ENCODE measurements around the gene SORBS2.

The SORBS2 gene

DNA sequence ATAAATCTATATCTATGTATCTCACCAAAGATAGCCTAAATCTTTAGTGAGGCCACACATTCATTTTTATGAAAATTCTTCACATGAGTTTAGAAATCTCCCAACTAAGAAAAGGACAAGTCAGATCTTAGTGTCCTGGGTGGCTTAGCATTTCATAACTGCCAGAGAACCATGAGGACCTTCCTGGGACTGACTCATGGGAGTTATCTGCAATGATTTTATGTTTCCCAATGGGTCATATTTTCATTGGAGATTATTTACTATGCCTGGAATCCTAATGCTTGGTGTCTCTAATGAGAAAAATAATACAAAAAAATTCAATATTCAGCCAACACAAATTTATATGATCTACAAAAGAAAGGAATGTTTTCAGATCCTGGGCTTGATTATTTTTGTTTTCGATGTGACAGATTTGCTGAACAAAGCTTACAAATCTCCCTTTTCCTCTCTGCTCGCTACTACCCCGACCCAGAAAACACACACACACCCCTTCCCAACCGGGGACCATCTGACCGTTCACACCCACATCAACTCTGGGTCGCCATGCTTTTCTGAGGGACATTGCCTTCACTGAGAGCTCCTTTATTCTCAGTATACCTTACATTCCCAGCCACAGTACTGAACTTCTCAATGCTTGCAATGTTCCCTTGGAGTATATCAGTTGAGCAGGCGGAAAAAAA is 40.1 kb downstream of the SORBS2 start:
- DNase-seq = no peak

DNA sequence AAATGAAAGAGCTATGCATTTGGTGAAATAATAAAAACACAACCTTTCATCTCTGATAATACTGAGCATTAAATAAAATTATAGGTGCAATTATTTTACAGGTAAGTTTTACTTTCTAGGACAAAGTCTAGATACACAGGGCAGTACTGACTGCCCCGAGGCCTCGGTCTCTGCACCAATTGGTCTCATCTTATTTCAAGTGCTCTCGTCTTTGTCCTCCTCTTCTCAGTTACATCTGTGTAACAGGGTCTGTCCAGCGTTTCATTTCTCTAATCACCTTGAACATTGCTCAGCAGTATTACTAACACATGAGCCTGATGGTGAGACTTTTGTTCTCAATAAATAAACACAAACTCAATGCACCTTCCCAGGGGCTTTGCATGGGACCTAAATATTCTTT is 44.5 kb downstream of the SORBS2 start:
- DNase-seq = no peak

DNA sequence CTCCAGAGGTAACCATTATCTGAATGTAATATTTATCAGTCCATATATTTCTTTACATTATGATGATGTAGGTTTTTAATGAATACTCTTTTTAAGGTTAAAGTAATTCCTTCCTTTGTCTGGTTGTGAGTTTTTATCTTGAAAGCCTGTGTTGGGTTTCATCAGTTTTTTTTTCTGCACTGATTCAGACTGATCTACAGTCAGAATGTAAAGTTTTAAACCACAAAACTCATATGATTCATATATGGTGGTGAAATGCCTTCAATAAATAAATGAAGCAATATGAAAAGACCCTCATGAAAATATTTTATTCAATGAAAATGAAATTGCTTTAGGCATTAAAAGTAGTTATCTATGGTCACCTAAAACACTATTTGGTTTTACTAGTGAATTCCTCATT is 47.1 kb downstream of the SORBS2 start:
- no peak for DNase-seq

DNA sequence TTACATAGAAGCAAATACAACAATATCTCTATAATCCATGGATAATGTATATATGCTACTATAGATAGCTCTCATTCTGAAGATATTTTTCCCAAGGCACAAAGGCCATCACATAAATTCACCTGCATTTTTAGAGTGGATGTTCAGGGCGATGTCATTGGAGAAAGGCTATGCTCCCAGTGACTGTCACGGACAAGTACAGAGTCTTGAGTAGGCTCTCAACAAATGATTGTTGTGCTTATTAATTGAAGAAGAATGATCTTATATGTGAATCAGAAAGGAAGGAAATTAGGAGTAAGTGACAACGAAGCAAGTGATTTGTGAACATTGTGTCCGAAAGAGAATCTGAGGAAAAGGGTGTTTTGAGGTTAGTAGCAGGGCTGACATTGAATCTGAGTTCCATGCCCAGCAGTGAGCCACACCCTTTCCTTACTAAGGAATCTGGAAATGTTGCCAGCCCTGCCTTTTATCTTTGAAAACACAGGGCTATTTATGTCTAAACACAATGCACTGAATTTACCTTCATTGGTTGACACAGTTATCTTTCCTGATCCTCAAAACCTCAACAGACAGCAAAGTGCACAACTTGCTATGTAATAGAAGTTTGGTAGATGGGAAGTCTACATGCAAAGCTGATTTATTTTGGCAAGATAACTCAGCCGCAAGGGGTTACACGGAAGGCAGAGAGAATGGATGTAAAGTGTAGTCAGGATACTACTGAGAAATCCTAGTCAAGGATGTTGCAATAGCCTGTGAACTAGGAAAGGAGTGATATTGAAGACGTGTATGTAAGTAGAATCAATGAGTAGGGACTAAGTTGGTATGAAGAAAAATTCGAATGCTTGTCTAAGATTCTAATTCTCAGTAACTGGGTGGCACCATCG is 50.4 kb downstream of the SORBS2 start:
- no peak for DNase-seq

DNA sequence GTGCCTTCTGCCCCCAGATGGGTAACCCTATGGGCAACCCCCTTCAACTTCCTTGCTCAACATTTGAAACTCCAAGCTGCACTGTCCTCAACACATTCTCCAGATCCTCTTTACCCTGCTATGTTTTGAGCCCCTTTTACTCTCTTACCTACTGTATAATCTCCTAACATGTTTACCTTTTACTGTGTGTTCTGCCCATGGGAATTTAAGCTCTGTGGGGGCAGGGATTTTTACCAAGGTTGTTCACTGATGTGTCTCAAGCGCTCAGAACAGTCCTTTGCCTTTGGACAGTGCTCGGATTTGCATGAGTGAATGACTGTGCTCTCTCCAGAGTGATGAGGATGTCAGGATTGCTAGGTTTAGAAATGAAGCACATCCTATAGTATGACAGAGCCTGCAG is 53.2 kb downstream of the SORBS2 start:
- DNase-seq = no peak

DNA sequence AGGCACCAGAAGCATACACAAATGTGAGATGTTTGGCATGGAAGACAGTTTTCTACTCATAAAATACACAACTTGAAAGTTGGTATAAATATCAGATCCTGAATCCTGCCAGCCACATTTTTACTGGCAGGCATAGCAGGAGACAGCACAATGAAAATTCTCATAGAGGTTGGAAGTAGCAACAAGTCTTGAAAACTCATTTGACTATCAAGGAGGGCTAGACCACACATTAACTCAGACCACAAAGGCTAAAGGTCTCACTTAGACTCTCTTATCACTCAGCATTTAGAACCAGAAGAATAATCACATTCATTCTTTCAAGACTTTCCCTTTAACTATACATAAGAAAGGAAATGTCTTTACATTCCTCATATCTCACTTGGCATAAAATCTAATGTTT is 56.5 kb downstream of the SORBS2 start:
- DNase-seq = no peak

DNA sequence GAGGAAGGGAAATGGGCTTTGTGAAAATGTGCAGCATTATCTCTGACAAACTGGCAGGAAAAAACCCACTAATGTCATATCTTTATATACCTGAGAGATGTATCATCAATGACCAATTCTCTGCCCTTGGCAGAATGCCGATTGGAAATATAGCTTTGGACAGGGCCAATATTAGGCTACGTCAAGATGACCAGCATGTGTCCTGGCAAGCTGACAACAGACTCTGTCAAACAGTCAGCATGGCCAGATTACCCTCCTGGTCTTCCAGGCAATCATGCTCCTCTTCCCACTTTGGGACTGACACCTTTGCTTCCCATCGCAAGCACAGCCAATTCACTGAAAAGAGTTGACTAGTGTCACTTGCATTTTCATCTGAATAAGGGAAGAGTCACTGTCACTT is 57.0 kb downstream of the SORBS2 start:
- DNase-seq = no peak

DNA sequence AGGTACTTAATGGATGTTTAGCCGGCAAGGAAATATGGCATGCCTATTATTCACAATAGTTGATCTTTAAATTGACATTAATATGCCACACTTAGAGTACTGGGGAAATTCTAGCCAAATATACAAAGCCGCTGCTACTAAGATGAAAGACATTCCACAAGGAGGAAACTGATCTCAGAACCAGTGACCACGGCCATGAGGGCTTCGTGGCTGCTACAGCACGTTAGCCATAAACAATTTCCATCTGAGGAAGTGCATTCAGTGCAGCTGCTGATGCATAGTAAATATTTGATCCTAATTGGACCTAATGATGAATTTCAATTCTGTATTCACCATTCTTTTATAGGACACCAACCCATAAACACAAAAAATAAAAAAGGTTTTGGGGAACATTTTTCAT is 59.1 kb downstream of the SORBS2 start:
- no peak for DNase-seq

DNA sequence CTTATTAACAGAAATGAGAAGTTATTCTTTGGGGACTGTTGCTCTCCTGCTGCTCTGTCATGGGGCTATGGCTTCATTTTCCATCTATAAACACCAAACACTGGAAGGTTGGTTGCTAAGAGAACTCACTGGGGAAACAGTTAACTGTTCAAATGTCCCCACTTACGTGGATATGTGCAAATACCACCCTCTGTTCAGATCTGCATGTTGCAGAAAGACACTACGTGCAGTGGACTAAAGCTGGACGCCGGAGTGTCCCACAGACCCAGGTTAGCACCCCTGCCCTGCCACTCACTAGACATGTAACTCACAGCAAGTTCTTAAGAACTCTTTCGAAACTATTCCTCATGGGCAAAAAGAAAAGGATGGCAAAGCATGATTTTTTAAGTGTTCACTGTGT is 62.1 kb downstream of the SORBS2 start:
- DNase-seq = no peak

DNA sequence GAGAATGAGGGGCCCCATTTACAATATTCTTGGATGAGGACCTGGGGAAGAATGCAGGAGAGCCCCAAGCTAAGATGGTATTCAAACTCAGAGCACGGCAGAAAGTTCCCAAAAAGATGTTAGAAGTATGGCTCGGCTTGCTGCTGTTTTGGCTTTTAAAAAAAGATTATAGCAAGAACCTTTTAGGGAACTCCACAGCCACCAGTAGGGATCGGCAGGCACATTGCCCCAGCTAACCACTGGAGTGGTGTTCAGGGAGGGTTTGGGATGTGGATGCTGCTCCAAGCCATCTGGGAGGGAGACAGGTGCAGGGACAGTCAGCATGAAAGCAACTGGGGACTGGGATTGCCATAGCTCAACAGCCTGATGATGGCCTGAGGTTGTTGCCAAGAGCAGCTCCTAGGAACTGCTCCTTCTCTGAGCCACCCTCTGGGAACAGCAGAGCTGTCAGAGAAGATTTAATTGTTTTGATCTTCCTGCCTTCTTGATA is 63.0 kb downstream of the SORBS2 start:
- no peak for DNase-seq

DNA sequence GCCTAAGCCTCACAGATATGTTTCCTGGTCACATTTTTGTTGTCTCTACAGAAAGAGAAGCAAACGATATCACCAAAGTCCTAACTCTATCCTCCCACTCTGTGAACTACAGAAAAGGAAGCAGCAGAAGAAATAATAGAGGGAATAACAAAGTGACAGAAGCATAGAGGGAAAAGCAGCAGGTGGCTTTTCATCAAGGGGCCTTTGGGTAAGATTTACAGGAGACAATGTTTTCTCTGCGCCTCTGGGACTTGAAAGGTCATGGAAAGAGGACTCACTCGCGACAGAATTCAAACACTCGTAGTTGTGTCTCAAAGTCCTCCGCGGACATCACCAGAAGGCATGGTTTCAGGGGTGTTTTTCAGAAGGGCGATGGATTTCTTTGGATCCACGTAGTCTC is 66.1 kb downstream of the SORBS2 start:
- no peak for DNase-seq

DNA sequence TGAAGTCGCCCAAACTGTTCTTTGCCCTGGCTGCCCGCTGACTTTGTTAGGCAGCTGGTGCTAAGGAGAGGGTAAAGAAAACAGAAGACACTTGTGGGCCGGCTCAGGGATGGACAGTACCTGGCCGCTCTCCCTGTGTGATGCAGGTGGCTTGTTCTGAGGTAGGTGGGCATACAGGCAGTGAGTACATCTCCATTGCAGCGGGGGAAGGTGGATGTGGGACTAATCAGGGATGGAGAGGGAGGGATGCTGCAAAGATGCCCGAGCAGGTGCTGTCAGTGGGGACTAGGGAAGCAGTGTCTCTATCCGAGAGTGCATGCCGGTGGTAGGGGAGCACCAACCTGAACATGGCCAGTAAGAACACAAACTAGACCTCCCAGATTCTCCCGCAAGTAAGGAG is 67.0 kb downstream of the SORBS2 start:
- no peak for DNase-seq

DNA sequence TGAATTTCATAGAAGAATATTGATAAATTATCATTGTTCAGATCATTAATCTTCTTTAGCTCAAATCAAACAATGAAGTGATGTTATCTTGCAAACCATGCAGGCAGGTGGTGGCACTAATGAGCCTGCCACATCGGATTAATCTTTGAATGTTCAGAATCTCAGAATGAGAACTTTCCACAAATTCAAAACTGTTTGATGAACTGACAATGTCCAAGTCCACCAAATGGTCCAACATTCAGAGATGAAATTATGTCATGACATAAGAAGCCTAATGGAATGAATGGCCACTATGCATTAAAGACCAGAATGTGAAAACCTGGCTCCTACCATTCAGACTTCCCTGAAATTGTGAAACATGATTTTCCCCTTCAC is 67.5 kb downstream of the SORBS2 start:
- DNase-seq = no peak

DNA sequence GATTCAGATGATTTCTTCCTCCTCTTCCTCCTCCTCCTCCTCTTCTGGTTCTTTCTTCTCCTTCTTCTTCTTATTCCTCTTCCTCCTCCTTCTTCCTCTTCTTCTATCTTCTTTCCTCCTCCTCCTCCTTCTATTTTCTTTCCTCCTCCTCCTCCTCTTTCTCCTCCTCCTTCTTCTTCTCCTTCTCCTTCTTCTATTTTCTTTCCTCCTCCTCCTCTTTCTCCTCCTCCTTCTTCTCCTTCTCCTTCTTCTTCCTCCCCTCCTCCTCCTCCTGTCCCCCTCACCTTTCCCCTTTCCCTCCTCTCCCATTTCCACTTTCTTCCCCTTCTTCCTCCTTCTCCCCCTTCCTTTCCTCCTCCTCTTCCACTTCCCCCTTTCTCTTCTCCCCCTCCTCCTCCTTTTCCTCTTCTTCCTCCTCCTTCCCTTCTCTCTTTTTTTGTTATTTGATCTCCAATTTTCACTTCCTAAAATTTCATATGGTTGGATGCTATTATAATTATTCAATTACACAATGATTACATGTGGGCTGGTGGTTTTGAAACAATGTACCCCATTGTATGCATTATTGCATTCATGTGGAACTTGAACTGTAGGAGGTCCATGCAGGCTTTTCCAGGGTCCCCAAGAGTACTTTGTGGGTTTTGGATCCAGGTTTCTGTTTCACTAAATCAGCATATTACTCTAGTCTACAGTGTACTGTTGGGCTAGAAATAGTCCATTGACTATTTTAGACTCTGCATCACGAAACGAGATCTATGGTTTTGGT is 68.1 kb downstream of the SORBS2 start:
- no peak for DNase-seq

DNA sequence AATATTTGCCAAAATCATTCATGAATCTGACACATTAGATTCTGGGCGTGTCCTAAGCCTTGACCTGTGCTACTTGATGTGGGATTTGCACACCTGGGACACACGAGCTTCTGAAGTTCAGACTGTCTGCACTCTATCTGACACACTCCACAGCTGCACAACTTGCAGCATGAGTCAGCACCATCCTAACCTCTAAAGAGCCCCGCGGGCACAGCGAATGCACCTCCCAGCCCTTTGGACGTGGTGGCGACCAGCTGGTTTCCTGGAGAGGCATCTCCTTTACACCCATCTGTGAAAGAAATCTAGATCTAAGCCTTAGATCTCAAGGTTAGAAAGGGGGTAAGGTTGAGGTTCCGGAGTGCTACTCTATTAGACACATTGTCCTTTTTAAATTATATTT is 69.2 kb downstream of the SORBS2 start:
- DNase-seq = peak; percentile 29

DNA sequence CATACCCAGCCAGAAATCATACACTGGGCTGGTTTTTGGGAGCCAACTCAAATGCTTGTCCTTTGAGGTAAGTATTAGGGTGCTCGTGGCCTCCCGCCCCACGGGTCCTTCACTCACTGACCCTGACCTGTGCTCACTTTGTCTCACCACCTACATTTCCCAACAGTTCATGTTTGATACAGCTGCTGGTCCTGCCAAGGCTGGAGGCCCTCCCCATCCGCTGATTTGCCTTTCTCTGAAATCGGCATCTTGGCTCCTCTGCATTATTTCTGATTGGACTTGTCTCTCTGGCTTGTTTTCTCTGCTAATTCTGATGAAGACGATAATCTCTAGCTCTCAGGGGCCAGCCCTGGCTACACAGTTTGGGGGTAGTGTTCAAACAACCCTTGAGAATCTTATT is 70.2 kb downstream of the SORBS2 start:
- DNase-seq = no peak

DNA sequence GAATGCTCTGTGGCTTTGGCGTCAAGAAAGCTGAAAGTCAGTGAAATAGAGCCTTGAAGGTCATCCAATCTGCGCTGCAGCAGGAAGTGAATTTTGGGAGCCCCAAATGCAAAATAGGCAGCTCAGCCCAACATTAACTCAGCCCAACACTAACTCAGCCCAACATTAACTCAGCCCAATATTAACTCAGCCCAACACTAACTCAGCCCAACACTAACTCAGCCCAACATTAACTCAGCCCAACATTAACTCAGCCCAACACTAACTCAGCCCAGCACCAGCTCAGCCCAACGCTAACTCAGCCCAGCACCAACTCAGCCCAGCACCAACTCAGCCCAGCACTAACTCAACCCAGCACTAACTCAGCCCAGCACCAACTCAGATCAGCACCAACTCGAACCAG is 71.5 kb downstream of the SORBS2 start:
- no peak for DNase-seq

DNA sequence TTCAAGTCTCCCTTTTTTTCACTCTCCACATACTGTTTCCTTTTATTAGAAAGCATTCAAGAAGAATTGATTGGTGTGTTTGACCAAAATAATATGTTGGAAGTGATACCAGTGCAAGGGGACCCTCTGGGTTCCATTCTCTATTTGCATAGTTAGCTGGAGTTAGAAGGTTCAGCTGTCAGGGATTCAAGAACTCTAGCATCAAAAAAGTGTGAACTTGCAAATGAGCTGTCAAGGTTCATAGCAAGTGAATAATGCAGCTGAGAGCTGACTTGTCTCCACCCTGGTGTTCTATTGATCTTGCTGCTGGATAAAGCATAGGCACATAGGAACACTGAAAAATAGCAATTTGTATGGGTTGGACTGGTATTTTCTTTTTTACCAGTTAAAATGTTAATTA is 73.2 kb downstream of the SORBS2 start:
- no peak for DNase-seq

DNA sequence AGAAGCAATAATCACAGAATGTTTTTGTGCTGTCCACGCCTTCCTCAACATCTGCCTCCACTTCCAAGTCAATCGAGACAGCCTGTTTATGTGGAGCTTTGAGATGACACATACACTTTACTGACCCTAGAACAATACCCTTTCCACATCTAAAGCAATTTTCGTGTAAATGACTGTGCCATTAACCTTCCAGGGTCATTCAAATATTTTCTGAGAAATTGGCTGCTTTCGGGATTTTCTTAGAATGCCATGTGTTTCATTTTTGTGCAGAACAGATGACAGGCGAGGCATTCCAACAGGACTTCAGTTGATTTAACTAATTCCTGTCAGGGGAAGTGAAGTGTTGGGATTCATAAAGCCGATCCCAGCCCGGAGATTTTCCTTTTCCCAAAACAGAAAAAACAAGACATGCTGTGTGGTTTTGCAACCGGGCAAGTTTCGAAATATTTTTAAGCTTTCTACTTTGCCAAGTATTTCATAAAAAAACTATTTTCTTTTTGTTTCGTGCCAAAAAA is 73.9 kb downstream of the SORBS2 start:
- DNase-seq = no peak

DNA sequence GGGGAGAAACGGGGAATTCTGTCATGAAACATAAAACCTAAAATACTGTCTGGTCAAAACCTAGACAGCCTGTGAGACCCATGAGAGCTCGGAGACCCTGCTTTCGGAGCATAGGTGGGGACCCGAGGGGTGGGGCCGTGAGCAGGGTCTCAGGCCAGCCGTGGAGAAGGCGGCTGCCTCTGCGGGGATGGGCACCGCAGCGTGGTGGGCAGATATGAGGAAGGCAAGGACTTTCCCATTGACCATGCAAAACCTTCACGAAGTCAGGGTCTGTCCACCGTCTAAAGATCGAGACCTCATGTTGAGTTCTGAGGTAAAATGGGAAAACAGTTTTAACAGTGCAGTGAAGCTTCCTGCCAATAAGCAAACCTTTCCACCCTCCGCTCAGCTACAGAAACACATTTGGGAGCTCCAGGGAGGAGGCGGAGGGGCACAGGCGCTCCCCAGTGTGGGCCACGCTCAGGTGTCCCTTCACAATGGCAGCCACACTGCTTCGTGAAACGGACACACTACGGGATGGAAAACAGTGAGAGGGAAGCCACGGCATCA is 74.4 kb downstream of the SORBS2 start:
- DNase-seq = no peak

DNA sequence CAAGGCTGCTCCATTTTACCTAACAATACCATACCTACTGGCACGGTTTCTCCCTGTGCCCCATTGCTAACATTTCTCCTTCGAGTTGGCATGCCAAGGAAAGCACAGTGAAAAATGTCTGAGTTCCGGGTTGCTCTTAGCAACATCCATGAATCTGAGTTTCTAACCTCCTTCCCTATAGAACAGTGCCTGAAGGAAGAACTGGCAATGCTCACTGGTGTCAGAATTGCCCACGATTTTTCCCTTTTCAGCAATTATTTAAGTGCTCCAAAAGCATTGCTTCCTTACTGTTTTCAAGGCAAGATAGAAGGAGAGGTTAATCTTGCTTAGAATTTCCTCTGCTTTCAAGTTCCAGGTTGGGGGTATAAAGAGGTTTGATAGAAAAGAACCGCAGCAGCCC is 75.1 kb downstream of the SORBS2 start:
- DNase-seq = no peak

DNA sequence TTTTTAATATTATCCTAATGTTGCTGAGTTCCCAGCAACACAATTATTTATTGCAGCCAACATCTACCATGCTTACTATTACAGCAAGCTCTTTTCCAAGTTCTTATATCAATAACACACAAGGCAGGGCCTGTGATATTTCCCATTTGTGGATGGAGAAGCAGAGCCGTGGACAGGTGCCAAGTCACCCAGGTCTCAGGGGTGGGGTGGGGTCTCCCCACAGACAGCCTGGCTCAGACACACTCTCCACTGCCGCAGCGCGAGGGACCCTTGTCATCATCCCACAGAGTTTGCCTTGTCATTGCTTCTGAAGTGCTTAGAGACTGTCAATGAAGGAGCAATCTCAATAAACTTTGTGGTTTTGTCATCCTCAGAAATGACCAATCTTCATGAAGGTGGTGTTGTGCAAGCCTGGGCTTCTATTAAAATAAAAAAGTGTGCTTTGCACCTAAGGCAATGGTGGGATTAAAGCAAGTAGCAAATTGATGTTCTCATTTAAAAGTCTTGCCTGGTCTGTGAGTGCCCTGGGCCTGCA is 76.1 kb downstream of the SORBS2 start:
- peak; percentile 46 for DNase-seq

DNA sequence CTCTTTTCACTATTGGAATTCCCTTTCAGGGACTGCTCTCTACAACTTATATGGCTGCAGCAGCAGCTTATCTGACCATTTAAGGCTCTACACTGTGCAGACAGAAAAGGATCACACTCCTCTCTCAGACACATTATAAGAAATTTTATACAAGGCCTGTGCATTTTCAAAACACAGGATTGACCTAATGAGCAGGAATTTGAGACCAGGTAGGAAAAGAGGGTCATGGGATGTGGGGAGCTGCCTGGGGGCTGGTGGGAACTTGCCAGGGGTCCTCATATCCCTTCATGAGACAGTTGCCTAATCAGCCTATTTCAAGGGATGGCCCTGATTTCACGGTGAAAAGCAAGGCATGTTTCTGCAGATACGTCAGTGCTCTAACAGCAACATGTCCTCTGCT is 77.1 kb downstream of the SORBS2 start:
- no peak for DNase-seq

Data from NK-92 treated with Interleukin-12 subunit alpha and Interleukin-12 subunit beta, amount 100 ng/mL, for 24 hours (cell line).